ENCODE measurements around the gene GMPPA. TPM values are rescaled to one million over a fixed set of nuclear protein-coding genes. Genes with fewer than 3 reads are reported as not detected.

The GMPPA gene
- total RNA-seq, 1 experiment from 2014 or later = 78.1 TPM

- BruUV-seq (replicated peaks) = no TSS peak
- H3K79me2 ChIP-seq (ENCODE audit: low read length) = no peaks in the 10 kb centered on the region
- no peaks in the 10 kb centered on the region for H3K27me3 ChIP-seq (ENCODE audit: low read length)
- DNase-seq (peak; percentile 61), ATAC-seq (peak; percentile 79)
- no peaks in the 10 kb centered on the region for H3F3A ChIP-seq (ENCODE audit: low read length, unreplicated experiment)
- H3K4me2 ChIP-seq (ENCODE audit: low read length) = peak overlapping the region; percentile 77
- H3K36me3 ChIP-seq (ENCODE audit: low read depth, low read length) = no peaks in the 10 kb centered on the region
- no peaks in the 10 kb centered on the region for H3K9me2 ChIP-seq (replicated peaks; ENCODE audit: low read length)
- no peak overlapping the region for H3K27ac ChIP-seq (ENCODE audit: low read length)
- POLR2A ChIA-PET (ENCODE audit: unreplicated experiment) = interaction anchor here (0.6 kb wide), 1 partner anchor 11 kb away, joined by 41 read pairs; no protein-coding TSS in a partner anchor
- H3K4me1 ChIP-seq (ENCODE audit: insufficient read depth, low read length) = peaks cover 14% of the 10 kb centered on the region
- CTCF ChIA-PET = interaction anchor here (0.6 to 1.3 kb wide), 10 partner anchors 9 to 133 kb away, joined by 3 to 22 read pairs (median 5); partner anchors contain the start of gene GMPPA
- peak overlapping the region; percentile 44; the same call in 1 of the 2 replicates for H3K4me3 ChIP-seq (ENCODE audit: low read length)
- no peaks in the 10 kb centered on the region for H4K20me1 ChIP-seq (ENCODE audit: low read length)
- H2AFZ ChIP-seq (ENCODE audit: low read length) = peak overlapping the region; percentile 52
- no peaks in the 10 kb centered on the region for H3K9me3 ChIP-seq (ENCODE audit: low read length)
- intact Hi-C loops (cut with micrococcal nuclease) = no loop called here
- no peak overlapping the region for H3K9ac ChIP-seq (ENCODE audit: low read length)
- TF ChIP-seq CTCF (conservative IDR thresholded peaks at IDR 0.05; ENCODE audit: low read depth, low read length) (peak; percentile 91), EZH2 (IDR thresholded peaks at IDR 0.05; ENCODE audit: low read length, unreplicated experiment) (no peak), EZH2phosphoT487 (IDR thresholded peaks at IDR 0.05; ENCODE audit: borderline replicate concordance, low read length) (no peak)
These were observed 22.6 kb downstream of the GMPPA start for GRCh38 chr2:219521066-219521880.

DNA sequence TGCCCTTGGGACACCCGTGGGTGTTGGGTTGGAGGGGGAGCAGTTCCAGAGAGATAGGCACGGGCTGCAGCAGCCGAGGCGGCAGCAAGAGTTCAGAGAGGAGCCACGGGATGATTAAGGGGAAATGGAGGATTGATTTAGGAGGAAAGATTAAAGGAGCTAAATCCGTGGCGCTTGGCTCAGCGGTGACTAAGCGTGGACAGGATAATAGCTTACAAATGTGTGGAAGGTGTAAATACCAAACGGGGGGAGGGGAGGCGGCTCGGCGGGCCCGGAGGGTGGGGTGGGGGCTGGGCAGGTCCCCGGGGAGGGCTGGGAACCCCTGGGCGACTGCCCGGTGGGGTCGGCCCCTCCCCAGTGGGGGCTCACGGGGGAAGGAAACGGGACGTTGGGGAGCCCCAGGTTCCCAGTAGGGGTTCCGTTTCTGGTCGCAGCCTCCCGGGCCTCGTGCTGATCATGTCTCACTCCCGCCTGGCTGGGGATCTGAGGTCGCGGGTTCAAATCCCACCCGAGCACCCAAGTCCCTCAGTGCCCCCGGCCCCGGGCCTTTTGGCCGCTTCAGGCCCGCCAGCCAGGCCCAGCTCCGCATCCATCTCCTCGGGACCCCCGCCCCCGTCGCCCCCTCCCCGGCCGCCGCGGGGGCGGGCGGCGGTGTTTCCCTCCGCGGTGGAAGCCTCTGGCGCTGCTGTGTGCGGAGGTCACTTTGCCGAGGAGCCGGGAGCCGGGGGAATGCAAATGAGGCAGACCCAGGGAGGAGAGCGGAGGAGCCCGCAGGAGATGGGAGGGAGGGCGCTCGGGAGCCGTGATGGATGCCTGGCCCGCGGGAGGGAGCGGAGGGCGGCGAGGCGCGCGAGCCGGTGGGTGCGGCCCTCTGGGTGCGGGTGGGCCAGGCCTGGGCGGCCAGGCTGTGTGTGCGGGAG, 23.7 kb downstream of the GMPPA start:
- Histone ChIP-seq H3K4me2 (ENCODE audit: low read length) (peak overlapping the region; percentile 77), H3K27ac (ENCODE audit: low read length) (no peak overlapping the region), H3K9ac (ENCODE audit: low read length) (no peak overlapping the region), H3K36me3 (ENCODE audit: low read depth, low read length) (no peaks in the 10 kb centered on the region), H3K9me3 (ENCODE audit: low read length) (no peaks in the 10 kb centered on the region), H2AFZ (ENCODE audit: low read length) (peak overlapping the region; percentile 52), H4K20me1 (ENCODE audit: low read length) (no peaks in the 10 kb centered on the region), H3F3A (ENCODE audit: low read length, unreplicated experiment) (no peaks in the 10 kb centered on the region), H3K9me2 (replicated peaks; ENCODE audit: low read length) (no peaks in the 10 kb centered on the region), H3K27me3 (ENCODE audit: low read length) (no peaks in the 10 kb centered on the region), H3K4me3 (ENCODE audit: low read length) (no peak overlapping the region; the same call in 1 of the 2 replicates), H3K79me2 (ENCODE audit: low read length) (no peaks in the 10 kb centered on the region), H3K4me1 (ENCODE audit: insufficient read depth, low read length) (peaks cover 14% of the 10 kb centered on the region)
- peak; percentile 51 for DNase-seq
- ChIA-PET POLR2A (ENCODE audit: unreplicated experiment) (interaction anchor here (0.6 kb wide), 1 partner anchor 12 kb away, joined by 41 read pairs; no protein-coding TSS in a partner anchor), CTCF (interaction anchor here (0.6 to 1.3 kb wide), 9 partner anchors 8 to 134 kb away, joined by 3 to 22 read pairs (median 4); a partner anchor contains a TSS)
- peak; percentile 38 for ATAC-seq
- intact Hi-C loops (cut with micrococcal nuclease) = no loop called here
- no peak for TF ChIP-seq EZH2 (IDR thresholded peaks at IDR 0.05; ENCODE audit: low read length, unreplicated experiment)
- TF ChIP-seq EZH2phosphoT487 (IDR thresholded peaks at IDR 0.05; ENCODE audit: borderline replicate concordance, low read length) = no peak
- no TSS peak for BruUV-seq (replicated peaks)

All from PC-3 (cell line).